NT2/D1 (cell line): ENCODE data around the gene GNG7.
"Not testable (repeated sequence)": the region's sequence is repeated elsewhere in the genome, so short reads cannot be mapped to it uniquely, and the experiment has no call there.

Source experiments
- DNase-seq: peaks from one replicate; pipeline ENCODE4 v3.0.0-alpha.2; 2011; ENCODE audit warnings: low read depth, low spot score
- H3K27me3 ChIP-seq: 2 replicates; pipeline ENCODE4 v1.6.0; 2011; ENCODE audit warnings: mild to moderate bottlenecking; ENCODE audit not compliant: insufficient read length, insufficient read depth
- H3K36me3 ChIP-seq: 2 replicates; pipeline ENCODE4 v1.6.1; 2011; ENCODE audit warnings: mild to moderate bottlenecking, low read length, mixed read lengths; ENCODE audit not compliant: insufficient read depth, insufficient read length
- H3K4me1 ChIP-seq: 2 replicates; pipeline ENCODE4 v1.5.1; 2011; ENCODE audit not compliant: insufficient read depth, insufficient read length
- H3K4me3 ChIP-seq: 2 replicates; pipeline ENCODE4 v1.5.1; 2011; ENCODE audit warnings: low read depth; ENCODE audit not compliant: insufficient read length
- H3K9ac ChIP-seq: 2 replicates; pipeline ENCODE4 v1.6.0; 2011; ENCODE audit warnings: low read depth; ENCODE audit not compliant: insufficient read length
- H3K9me3 ChIP-seq: 2 replicates; pipeline ENCODE4 v1.5.1; 2011; ENCODE audit warnings: mild to moderate bottlenecking, low read length; ENCODE audit not compliant: insufficient read depth
- SUZ12 ChIP-seq: IDR thresholded peaks from 2 replicates; pipeline ENCODE4 v1.6.1; 2011; ENCODE audit not compliant: insufficient read length, insufficient read depth; ENCODE audit errors: extremely low read depth
- YY1 ChIP-seq: IDR thresholded peaks from 2 replicates; pipeline ENCODE4 v1.6.1; 2011; ENCODE audit not compliant: insufficient read length, insufficient read depth
- ZNF274 ChIP-seq: IDR thresholded peaks from 2 replicates; pipeline ENCODE4 v1.6.1; 2011; ENCODE audit warnings: mild to moderate bottlenecking, low read depth, low read length

GNG7 gene

DNA sequence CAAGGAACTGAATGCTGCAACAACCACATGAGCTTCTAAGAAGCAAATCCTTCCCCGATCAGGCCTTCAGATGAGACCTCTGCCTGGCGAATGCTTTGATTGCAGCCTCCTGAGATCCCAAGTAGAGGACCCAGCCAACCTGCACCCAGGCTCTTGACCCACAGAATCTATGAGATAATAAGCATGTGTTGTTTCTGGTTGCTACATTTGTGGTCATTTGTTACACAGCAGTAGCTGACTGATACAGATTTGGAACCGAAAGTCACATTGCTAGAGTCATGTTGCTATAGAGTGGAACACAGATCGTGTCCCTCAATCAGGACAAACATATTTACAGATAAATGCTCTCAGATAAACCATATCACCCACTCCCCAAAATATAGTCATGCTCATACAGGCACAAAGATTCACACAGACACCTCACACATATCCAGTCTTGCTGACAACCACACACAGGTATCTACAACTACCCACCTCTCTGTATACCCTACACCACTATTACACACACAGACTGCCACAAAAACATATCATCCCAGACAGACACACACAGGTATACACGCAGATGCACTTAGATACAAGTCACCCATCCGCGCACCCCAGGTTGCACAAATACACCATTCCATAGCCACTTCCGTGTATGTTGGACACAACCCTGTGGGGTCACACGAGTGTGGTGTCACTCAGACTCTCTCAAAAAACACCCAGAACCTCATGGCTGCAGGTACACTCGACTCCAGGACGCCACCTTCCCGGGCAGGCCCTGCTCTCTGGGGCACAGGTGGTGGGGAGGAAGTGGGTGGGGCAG is 13.2 kb upstream of the GNG7 start:
- no peaks in the 10 kb centered on the region for H3K27me3 ChIP-seq
- DNase-seq = no peak
- H3K36me3 ChIP-seq = peaks cover 9% of the 10 kb centered on the region
- TF ChIP-seq YY1 (no peak), ZNF274 (no peak), SUZ12 (no peak)
- no peak overlapping the region for H3K9ac ChIP-seq
- peaks cover 10% of the 10 kb centered on the region; the same call in 1 of the 2 replicates for H3K9me3 ChIP-seq
- H3K4me3 ChIP-seq = no peak overlapping the region
- peaks cover 4% of the 10 kb centered on the region for H3K4me1 ChIP-seq

DNA sequence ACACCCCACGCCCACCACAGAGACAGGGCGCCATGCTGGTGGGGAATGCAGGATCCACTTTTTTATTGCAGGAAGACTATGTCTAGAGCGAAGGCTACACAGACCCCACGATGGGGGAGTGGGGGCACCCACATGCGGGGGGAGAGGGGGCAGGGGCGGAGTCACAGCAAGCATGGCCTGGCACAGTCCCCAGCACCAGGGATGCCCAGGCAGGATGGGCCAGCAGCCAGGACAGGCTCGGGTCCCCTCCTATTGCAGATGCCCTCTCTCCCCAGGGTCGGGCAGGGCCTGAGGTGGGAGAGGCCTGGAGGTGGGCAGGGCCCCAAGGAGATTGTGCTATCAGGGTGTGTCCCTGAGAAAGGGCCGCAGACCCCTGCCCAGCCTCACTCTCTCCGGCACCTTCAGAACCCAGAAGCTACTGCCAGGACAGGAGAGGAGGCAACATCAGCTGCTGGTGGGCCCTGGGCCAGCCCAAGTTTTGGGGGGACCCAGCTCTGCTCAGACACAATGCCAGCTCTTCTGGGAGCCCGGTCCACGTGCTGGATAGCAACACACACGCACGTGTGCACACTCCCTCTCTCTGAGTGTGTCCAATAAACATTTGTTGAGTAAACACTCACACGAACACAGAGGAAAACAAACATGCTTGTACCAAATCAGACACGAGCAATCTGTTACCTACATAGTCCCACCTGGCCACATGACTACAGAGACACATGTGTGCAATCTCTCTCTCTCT is 12.2 kb upstream of the GNG7 start:
- H3K9me3 ChIP-seq = peaks cover 10% of the 10 kb centered on the region; the same call in 1 of the 2 replicates
- no peak for TF ChIP-seq YY1
- TF ChIP-seq SUZ12 = no peak
- no peak for TF ChIP-seq ZNF274
- H3K9ac ChIP-seq = no peak overlapping the region
- H3K4me3 ChIP-seq = no peak overlapping the region
- H3K27me3 ChIP-seq = no peaks in the 10 kb centered on the region
- no peak for DNase-seq
- peaks cover 9% of the 10 kb centered on the region for H3K36me3 ChIP-seq
- peaks cover 4% of the 10 kb centered on the region for H3K4me1 ChIP-seq

GRCh38 chr19:2714102-2714501 is 11.6 kb upstream of the GNG7 start:
- not testable (repeated sequence) for H3K4me3 ChIP-seq, H3K9ac ChIP-seq, H3K4me1 ChIP-seq, H3K36me3 ChIP-seq, DNase-seq, H3K27me3 ChIP-seq
- peaks cover 10% of the 10 kb centered on the region; the same call in 1 of the 2 replicates for H3K9me3 ChIP-seq

- not testable (repeated sequence) for H3K9ac ChIP-seq, H3K4me3 ChIP-seq, DNase-seq, H3K27me3 ChIP-seq, H3K4me1 ChIP-seq, H3K36me3 ChIP-seq
- H3K9me3 ChIP-seq = peaks cover 10% of the 10 kb centered on the region; the same call in 1 of the 2 replicates
Observed at GRCh38 chr19:2713170-2713569, 10.7 kb upstream of the GNG7 start.

DNA sequence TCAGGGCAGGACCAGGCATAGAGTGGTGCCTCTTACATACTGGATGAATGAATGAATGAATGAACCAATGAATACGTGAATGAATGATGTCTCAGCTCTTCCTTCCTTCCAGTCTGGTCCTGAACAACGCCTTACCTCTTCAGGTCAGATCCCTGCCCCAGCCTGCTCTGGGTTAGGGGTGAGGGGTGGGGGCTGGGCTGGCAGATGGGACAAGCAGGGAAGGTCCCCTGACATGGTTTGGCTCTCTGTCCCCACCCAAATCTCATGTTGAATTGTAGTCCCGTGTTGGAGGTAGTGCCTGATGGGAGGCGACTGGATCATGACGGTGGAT is 9.3 kb upstream of the GNG7 start:
- DNase-seq = no peak
- H3K4me3 ChIP-seq = no peak overlapping the region
- no peak overlapping the region for H3K9ac ChIP-seq
- peaks cover 5% of the 10 kb centered on the region for H3K36me3 ChIP-seq
- no peak for TF ChIP-seq SUZ12
- TF ChIP-seq ZNF274 = no peak
- TF ChIP-seq YY1 = no peak
- H3K4me1 ChIP-seq = peaks cover 4% of the 10 kb centered on the region
- peaks cover 10% of the 10 kb centered on the region; the same call in 1 of the 2 replicates for H3K9me3 ChIP-seq
- H3K27me3 ChIP-seq = no peaks in the 10 kb centered on the region

- Histone ChIP-seq H3K9ac (no peak overlapping the region), H3K4me3 (no peak overlapping the region)
- no peak for DNase-seq
Observed at GRCh38 chr19:2711172-2711874, 8.8 kb upstream of the GNG7 start.

DNA sequence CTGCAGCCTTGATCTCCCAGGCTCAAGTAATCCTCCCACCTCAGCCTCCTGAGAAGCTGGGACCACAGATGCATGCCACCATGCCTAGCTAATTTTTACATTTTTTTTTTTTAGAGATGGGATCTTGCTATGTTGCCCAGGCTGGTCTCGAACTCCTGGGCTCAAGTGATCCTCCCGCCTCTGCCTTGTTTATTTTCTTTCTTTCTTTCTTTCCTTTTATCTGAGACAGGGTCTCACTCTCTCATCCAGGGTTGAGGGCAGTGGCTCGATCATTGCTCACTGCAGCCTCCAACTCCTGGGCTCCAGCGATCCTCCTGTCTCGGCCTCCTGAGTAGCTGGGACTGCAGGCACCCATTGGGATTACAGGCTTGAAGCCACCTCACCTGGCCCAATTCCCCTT is 3.8 kb upstream of the GNG7 start:
- no peaks in the 10 kb centered on the region for H3K36me3 ChIP-seq
- no peak for DNase-seq
- no peaks in the 10 kb centered on the region for H3K9me3 ChIP-seq
- no peak overlapping the region for H3K9ac ChIP-seq
- peaks cover 1% of the 10 kb centered on the region for H3K4me1 ChIP-seq
- TF ChIP-seq YY1 (no peak), SUZ12 (no peak)
- H3K27me3 ChIP-seq = no peaks in the 10 kb centered on the region
- no peak overlapping the region for H3K4me3 ChIP-seq

More at GRCh38 chr19:2711172-2711874, 8.8 kb upstream of the GNG7 start:
- no peaks in the 10 kb centered on the region for H3K27me3 ChIP-seq
- H3K4me1 ChIP-seq = peaks cover 4% of the 10 kb centered on the region
- peaks cover 10% of the 10 kb centered on the region; the same call in 1 of the 2 replicates for H3K9me3 ChIP-seq
- TF ChIP-seq SUZ12 (no peak), YY1 (no peak), ZNF274 (no peak)
- H3K36me3 ChIP-seq = peaks cover 3% of the 10 kb centered on the region
